Mucosa of stomach (tissue), 1 donor: ENCODE results near the gene FABP6.

Experiments used
- H3K27me3 ChIP-seq: one replicate; pipeline ENCODE4 v1.7.0; 2013; ENCODE audit warnings: mild to moderate bottlenecking, low read length; ENCODE audit not compliant: control insufficient read depth, insufficient read depth
- H3K36me3 ChIP-seq: one replicate; pipeline ENCODE4 v1.7.0; 2013; ENCODE audit warnings: low read length; ENCODE audit not compliant: control insufficient read depth, insufficient read depth
- H3K4me1 ChIP-seq: one replicate; pipeline ENCODE4 v1.7.0; 2013; ENCODE audit warnings: mild to moderate bottlenecking, low read length; ENCODE audit not compliant: control insufficient read depth, insufficient read depth
- H3K4me3 ChIP-seq: one replicate; pipeline ENCODE4 v1.7.0; 2013; ENCODE audit warnings: low read length
- H3K9ac ChIP-seq: one replicate; pipeline ENCODE4 v1.7.0; 2013; ENCODE audit warnings: mild to moderate bottlenecking, low read length, moderate library complexity
- H3K9me3 ChIP-seq: one replicate; pipeline ENCODE4 v1.7.0; 2013; ENCODE audit warnings: mild to moderate bottlenecking, low read length, moderate library complexity; ENCODE audit not compliant: control insufficient read depth
- donor health status: Pancreatic carcinoma.

The FABP6 gene

DNA sequence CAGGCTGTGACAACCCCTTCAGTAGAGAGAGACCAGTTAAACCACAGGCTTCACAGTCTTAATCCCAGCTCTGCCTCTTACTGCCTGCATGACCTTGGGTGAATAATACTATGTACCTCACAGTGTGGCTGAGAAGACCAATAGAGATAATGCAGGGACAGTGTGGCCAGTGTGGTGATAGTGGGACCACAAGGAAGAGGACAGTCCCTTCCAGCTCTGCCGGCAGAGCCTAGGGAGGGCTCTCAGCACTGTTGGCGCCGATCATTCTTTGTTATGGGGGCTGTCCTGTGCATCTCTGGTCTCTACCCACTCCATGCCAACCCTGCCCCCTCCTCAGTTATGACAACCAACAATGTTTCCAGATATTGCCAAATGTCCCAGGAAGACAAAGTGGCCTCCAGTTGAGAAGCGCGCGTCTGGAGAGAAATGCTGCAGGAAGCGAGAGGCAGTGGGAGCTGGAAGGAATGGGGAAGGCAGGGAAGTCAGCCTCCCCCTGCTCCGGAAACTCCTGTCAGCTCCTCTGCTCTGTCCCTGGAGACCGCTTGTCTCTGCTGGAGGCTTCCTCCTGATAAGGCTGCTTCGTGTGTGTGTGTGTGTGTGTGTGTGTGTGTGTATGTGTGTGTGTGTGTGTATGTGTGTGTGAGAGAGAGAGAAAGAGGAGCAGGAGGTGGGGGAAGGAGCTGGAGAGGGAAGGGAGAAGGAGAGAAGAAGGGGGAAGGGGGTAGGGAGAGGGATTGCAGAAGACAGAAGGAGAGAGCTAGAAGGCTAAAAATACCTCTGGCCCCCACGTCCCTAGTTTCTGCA is 31.8 kb upstream of the FABP6 start:
- Histone ChIP-seq H3K9ac (no peak overlapping the region), H3K9me3 (no peaks in the 10 kb centered on the region), H3K27me3 (peaks cover 6% of the 10 kb centered on the region), H3K4me1 (peaks cover 10% of the 10 kb centered on the region), H3K4me3 (no peak overlapping the region), H3K36me3 (no peaks in the 10 kb centered on the region)

DNA sequence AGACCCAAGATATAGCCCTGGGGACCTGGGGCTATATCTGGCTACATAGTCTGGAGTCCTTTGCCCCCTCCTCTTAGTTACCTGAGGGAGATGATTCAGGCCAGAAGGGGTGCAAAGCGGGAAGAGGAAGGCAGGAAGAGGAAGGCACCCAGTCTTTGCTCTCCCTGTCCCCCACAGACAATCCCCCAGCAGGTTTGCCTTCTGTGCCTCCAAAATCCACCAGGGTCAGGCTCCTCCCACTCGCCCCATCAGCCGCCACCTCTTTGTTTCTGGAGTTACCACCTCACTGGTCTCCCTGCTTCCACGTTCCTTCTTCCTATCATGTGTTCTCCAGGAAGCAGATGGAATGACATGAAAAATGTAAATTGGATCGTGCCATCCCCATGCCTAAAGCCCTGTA is 31.2 kb upstream of the FABP6 start:
- Histone ChIP-seq H3K4me1 (peaks cover 10% of the 10 kb centered on the region), H3K27me3 (peaks cover 6% of the 10 kb centered on the region), H3K36me3 (no peaks in the 10 kb centered on the region), H3K9me3 (no peaks in the 10 kb centered on the region), H3K4me3 (no peak overlapping the region), H3K9ac (no peak overlapping the region)

DNA sequence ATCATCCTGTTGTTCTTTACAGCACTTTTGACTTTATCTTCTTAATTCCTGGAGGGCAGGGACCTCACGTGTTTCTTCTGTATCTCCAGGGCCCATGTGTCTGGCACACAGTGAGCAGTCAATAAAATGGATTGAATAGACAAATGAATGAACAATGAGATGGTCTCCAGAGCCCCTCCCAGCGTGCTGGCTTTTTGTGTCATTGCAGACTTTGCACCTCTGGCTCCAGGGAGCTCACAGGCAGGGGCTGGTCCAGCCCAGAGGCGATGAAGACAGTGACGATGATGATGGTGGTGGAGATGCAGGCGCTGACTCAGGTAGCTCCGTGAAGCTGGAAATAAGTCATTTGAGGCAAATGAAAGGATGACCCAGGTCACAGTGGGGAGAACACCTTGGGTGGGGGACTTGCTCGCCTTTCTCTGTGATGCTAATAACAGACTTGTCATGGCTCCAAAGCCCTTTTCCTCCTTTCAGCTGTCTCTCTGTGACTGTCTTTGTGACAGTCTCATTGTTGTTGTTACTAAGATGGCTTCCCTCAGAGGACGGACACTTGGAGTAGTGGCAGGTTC is 30.4 kb upstream of the FABP6 start:
- Histone ChIP-seq H3K27me3 (peaks cover 6% of the 10 kb centered on the region), H3K4me3 (no peak overlapping the region), H3K36me3 (no peaks in the 10 kb centered on the region), H3K9ac (peak overlapping the region; percentile 66), H3K4me1 (peaks cover 10% of the 10 kb centered on the region), H3K9me3 (no peaks in the 10 kb centered on the region)

DNA sequence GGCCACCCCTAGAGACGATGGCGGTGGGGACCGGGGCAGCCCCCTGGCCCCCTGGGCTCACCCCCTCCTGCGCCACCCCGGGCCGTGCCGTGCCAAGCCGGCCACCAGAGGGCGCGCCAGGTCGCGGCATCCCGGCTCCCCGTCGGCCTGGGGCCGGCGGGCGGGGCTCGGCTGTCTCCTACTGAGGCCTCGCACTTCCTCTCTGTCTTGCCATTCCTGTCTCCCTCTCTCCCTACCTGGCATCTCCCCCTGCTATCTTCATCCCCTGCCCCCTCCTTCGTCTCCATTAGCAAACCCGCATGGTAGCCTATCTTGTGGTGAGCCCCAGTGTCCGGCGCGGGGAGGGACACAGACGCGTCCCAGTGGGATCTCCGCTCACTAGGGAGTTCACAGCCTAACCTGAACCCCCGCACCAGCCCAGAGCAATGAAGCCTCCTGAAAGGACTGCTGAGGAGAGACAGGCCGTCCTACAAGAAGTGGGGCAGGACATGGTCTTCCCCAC is 29.8 kb upstream of the FABP6 start:
- Histone ChIP-seq H3K4me1 (peaks cover 10% of the 10 kb centered on the region), H3K9ac (peak overlapping the region; percentile 66), H3K36me3 (no peaks in the 10 kb centered on the region), H3K4me3 (peak overlapping the region; percentile 26), H3K9me3 (no peaks in the 10 kb centered on the region), H3K27me3 (peaks cover 6% of the 10 kb centered on the region)

DNA sequence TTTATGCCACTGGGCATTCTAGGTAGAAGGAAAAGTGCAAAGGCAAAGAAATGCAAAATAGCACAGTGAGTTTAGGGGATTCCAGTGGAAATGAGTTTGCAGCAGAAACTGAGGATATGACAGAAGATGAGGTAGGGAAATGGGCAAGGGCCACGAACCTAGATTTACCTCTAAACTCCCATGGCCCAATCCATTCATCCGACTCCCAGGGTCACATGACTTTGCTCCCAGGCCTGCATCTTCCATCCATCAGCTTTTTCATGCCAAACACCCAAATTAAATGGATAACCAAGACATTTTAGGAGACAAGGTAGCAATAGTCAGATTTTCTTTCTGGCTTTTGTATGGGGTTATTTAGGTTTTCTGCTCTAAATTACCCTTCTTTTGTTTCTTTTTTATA is 22.2 kb upstream of the FABP6 start:
- Histone ChIP-seq H3K9me3 (no peaks in the 10 kb centered on the region), H3K9ac (no peak overlapping the region), H3K36me3 (no peaks in the 10 kb centered on the region), H3K4me3 (no peak overlapping the region), H3K27me3 (no peaks in the 10 kb centered on the region), H3K4me1 (peaks cover 12% of the 10 kb centered on the region)

DNA sequence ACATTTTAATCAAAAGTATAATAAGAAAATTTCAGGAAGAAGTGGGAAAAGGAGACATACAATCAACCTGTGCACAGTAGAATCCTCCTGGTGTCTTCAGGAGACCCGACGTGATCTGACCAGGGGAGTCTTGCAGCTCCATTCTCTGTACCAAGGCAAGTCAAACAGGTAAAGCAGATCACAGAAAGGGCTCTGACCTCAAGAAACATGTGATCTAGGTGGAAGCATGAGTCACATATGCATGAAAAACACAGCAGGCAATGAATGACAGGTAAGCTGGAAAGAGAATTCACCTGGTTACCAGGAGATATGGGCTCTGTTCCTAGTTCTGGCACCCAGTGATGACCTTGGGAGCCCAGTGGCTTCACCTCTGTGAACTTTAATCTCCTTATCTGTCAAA is 19.4 kb upstream of the FABP6 start:
- Histone ChIP-seq H3K4me1 (peaks cover 12% of the 10 kb centered on the region), H3K4me3 (no peak overlapping the region), H3K9ac (no peak overlapping the region), H3K9me3 (no peaks in the 10 kb centered on the region), H3K27me3 (no peaks in the 10 kb centered on the region), H3K36me3 (no peaks in the 10 kb centered on the region)

DNA sequence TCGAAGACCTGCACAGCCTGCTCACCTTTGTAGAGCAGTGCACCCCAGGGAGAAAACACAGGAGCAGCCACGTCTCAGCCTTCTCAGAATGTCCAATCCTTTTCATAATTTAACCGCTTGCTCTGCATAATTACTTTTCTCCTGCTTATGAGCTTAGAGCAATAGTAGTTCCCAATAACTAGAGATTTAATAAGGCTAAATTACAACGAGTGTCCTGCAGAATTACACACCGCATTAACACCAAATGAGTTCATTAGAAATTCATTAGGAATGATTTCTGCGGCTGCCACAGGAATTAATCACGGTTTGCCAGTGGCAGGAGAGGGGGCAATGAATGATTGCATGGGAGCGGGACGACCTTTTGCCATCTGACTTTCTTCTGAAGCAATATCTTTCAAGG is 18.7 kb upstream of the FABP6 start:
- Histone ChIP-seq H3K27me3 (no peaks in the 10 kb centered on the region), H3K9me3 (no peaks in the 10 kb centered on the region), H3K9ac (no peak overlapping the region), H3K36me3 (no peaks in the 10 kb centered on the region), H3K4me3 (no peak overlapping the region), H3K4me1 (peaks cover 12% of the 10 kb centered on the region)

DNA sequence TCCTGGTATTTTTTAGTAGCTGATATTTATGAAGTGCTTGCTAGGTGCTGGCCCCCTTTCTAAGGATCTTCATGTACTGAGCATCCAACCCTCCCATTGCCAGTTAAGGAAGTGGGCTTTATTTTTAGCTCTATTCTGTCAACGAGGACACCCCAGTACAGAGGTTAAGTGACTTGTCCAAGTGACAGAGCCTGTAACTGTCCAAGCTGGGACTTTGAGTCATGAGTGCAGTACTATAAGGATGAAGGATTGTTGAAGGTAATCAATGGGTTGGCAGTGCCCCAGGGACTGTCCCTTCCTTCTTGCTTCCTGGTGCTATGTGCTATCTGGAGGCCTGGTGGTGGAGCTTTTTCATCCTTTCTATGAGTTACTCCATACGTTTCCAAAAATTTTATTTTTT is 18.0 kb upstream of the FABP6 start:
- H3K4me3 ChIP-seq = no peak overlapping the region
- H3K36me3 ChIP-seq = no peaks in the 10 kb centered on the region
- H3K9ac ChIP-seq = no peak overlapping the region
- H3K27me3 ChIP-seq = no peaks in the 10 kb centered on the region
- peaks cover 12% of the 10 kb centered on the region for H3K4me1 ChIP-seq
- H3K9me3 ChIP-seq = no peaks in the 10 kb centered on the region

DNA sequence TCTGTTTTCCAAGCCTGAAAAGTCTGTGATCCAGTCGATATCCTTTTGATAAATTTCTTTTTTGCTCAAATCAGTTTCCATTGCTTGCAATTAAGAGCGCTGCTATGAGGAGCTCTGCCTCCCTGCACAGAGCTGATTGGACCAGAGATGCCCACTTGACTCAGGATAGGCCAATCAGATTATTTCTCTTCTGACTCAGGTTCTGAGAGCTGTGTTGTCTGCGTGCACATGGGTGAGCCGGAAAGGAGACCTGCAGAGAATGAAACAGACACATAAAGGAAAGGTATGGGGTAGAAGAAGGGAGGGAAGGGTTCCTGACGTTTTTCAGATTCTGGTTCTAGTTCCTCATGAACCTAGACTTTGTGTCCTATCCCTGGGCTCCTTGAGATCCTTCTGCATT is 15.8 kb upstream of the FABP6 start:
- H3K36me3 ChIP-seq = no peaks in the 10 kb centered on the region
- H3K4me3 ChIP-seq = no peak overlapping the region
- H3K27me3 ChIP-seq = no peaks in the 10 kb centered on the region
- H3K9ac ChIP-seq = no peak overlapping the region
- H3K4me1 ChIP-seq = peaks cover 12% of the 10 kb centered on the region
- H3K9me3 ChIP-seq = no peaks in the 10 kb centered on the region

DNA sequence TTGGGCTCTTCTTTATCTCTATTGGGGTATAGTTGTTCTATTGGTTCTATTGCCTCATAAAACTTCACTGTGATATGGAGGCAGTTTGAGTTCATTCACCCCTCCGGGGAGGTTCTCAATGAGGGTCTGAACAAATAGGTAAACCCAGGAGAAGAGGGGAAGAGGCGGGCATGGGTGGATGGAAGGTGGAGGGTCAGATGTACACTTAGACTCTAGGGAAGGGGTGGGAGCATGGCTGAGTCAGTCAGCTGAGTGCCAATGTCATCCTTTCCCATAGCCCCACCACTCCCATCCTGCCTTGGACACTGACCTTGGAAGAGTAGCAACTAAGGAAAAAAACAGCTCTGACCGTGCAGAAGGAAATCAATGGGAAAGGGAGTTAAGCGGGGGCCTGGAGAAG is 9.9 kb upstream of the FABP6 start:
- H3K27me3 ChIP-seq = no peaks in the 10 kb centered on the region
- H3K9me3 ChIP-seq = no peaks in the 10 kb centered on the region
- H3K9ac ChIP-seq = no peak overlapping the region
- H3K4me1 ChIP-seq = no peaks in the 10 kb centered on the region
- H3K4me3 ChIP-seq = no peak overlapping the region
- H3K36me3 ChIP-seq = no peaks in the 10 kb centered on the region

DNA sequence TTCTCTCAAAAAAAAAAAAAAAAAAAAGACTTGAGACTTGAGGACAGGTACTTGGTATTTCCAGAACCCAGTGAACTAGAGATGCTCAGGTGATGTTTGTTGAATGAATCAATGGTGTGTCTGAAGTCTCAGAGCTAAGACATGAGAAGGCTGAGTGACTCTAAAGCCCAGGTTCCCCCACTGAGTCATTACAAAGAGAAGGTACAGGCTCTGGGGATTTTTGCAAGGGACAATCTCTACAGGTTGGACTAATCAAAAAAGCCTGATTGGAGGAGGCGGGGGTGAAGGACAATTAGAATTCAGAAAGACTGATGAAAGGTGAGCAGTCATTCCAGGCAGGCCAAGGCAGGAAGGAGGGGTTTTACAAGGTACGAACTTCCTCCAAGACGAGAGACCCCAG is 8.2 kb upstream of the FABP6 start:
- Histone ChIP-seq H3K27me3 (no peaks in the 10 kb centered on the region), H3K4me1 (no peaks in the 10 kb centered on the region), H3K9me3 (no peaks in the 10 kb centered on the region), H3K4me3 (no peak overlapping the region), H3K9ac (no peak overlapping the region), H3K36me3 (no peaks in the 10 kb centered on the region)

DNA sequence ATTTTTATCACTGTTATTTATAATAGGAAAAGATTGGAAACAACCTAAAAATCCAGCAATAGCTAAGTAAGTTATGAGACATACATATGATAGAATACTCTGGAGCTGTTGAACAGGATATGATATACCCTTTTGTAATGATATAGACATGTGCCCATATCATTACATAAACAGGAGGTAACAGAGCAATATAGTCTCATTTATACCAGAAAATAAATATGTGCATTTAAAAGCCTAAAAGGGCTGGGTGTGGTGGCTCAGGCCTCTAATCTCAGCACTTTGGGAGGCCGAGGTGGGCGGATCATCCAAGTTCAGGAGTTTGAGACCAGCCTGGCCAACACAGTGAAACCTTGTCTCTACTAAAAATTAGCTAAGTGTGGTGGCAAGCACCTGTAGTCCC is 2.3 kb upstream of the FABP6 start:
- H3K27me3 ChIP-seq = no peaks in the 10 kb centered on the region
- H3K9me3 ChIP-seq = no peaks in the 10 kb centered on the region
- H3K4me3 ChIP-seq = no peak overlapping the region
- H3K9ac ChIP-seq = no peak overlapping the region
- H3K4me1 ChIP-seq = no peaks in the 10 kb centered on the region
- H3K36me3 ChIP-seq = no peaks in the 10 kb centered on the region
